Measurements from ENCODE around the gene EDARADD. TPM values are rescaled to one million over a fixed set of nuclear protein-coding genes. Genes with fewer than 3 reads are reported as not detected.
"Not testable (repeated sequence)": the region's sequence is repeated elsewhere in the genome, so short reads cannot be mapped to it uniquely, and the experiment has no call there.

Gene EDARADD
- total RNA-seq, 4 donors from 2014 or later = 0.42 to 1.2 (median 0.82) TPM

DNA sequence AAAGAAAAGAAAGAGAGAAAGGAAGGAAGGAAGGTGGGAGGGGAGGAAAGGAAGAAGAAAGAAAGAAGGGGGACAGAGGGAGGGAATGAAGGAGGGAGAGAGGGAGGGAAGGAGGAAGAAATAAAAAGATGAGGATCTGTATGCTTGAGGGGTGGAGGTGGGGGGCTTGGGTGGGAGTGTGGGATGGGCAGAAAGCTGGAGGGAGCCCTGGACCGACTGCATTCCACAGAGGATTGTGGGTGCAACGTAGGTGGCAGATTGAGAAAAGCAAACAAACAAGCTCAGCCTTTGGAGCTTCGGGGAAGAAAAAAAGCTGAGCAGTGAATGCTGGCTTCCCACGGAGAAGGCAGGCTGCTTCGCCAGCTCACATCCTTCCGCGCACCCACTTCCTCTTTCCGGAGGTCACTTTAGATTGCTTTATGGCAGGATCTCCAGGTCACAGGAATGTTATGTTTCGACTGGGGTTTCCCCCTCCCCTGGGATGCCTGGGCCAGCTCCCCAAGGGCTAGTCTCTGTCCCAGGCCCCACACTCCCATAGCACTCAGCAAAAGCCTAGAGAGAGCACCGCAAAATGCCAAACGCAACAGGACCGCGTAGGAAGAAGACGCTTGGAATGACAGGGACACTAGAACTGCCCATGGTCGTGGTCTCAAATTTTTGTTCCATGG is 109.0 kb downstream of the EDARADD start:
- Histone ChIP-seq H3K27me3 (no peaks in the 10 kb centered on the region), H3K4me1 (peaks cover 0 to 12% (median 0%) of the 10 kb centered on the region in 4 donors), H3K4me3 (peak overlapping the region; percentile 7 to 46 (median 23)), H3K27ac (peak overlapping the region in 2 of 4 donors; percentile 51 to 76), H3K9me3 (no peaks in the 10 kb centered on the region), H3K36me3 (no peaks in the 10 kb centered on the region)
- peak in 1 of 2 donors; percentile 15 for TF ChIP-seq EP300 (IDR thresholded peaks at IDR 0.05)
- no peak for TF ChIP-seq POLR2A (IDR thresholded peaks at IDR 0.05)
- DNase-seq (ENCODE audit: low spot score in 2 of 2) = peak in 1 of 2 donors; percentile 13
- WGBS, 2 donors = 7 to 11% methylated on average over 15 of the region's 15 CpGs

DNA sequence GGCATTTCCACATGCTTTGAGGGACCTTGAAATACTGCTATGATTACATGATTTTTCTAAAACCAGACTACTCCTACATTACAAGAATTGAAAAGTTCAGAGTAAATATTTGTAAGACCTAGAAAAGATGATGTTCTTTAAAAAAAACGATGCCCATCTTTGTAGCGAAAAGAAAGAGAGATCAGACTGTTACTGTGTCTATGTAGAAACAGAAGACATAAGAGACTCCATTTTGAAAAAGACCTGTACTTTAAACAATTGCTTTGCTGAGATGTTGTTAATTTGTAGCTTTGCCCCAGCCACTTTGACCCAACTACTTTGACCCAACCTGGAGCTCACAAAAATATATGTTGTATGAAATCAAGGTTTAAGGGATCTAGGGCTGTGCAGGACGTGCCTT is 110.3 kb downstream of the EDARADD start:
- not testable (repeated sequence) for H3K9me3 ChIP-seq, H3K36me3 ChIP-seq
- WGBS, 2 donors = 59 to 75% methylated on average over 3 of the region's 3 CpGs

GRCh38 chr1:236507022-236507700 is 113.1 kb downstream of the EDARADD start:
- H3K36me3 ChIP-seq = no peaks in the 10 kb centered on the region
- TF ChIP-seq POLR2A (IDR thresholded peaks at IDR 0.05) (no peak), CTCF (IDR thresholded peaks at IDR 0.05) (no peak), EP300 (IDR thresholded peaks at IDR 0.05) (no peak)
- no peaks in the 10 kb centered on the region for H3K9me3 ChIP-seq
- WGBS, 2 donors = 68 to 75% methylated on average over 5 of the region's 5 CpGs
- DNase-seq (ENCODE audit: low spot score in 2 of 2) = no peak
- no peaks in the 10 kb centered on the region for H3K27me3 ChIP-seq
- no peak overlapping the region for H3K4me3 ChIP-seq
- H3K4me1 ChIP-seq = peaks cover 0 to 12% (median 0%) of the 10 kb centered on the region in 4 donors
- no peak overlapping the region for H3K27ac ChIP-seq

More for the DNA sequence above, 110.3 kb downstream of the EDARADD start:
- H3K4me1 ChIP-seq = peaks cover 0 to 12% (median 0%) of the 10 kb centered on the region in 4 donors
- not testable (repeated sequence) for H3K27ac ChIP-seq; H3K4me3 ChIP-seq; DNase-seq (ENCODE audit: low spot score in 2 of 2); H3K27me3 ChIP-seq

DNA sequence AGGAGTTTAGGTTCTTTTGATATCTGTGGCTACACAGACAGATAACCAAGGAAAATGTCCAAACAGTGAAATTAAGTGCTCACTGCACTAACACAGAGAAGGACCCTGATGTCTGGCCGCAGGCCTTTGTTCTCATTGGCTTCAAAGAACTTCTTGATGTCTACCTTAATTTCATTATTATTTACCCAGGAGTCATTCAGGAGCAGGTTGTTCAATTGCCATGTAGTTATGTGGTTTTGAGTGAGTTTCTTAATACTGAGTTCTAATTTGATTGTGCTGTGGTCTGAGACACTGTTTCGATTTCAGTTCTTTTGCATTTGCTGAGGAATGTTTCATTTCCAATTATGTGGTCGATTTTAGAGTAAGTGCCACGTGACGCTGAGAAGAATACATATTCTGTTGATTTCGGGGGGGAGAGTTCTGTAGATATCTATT is 114.5 kb downstream of the EDARADD start:
- H3K27me3 ChIP-seq = no peaks in the 10 kb centered on the region
- H3K9me3 ChIP-seq = no peaks in the 10 kb centered on the region
- WGBS, 2 donors = 70 to 71% methylated on average over 6 of the region's 6 CpGs
- TF ChIP-seq CTCF (IDR thresholded peaks at IDR 0.05) (no peak), POLR2A (IDR thresholded peaks at IDR 0.05) (no peak), EP300 (IDR thresholded peaks at IDR 0.05) (no peak)
- no peak overlapping the region for H3K4me3 ChIP-seq
- no peak overlapping the region for H3K27ac ChIP-seq
- no peaks in the 10 kb centered on the region for H3K4me1 ChIP-seq
- H3K36me3 ChIP-seq = no peaks in the 10 kb centered on the region
- no peak for DNase-seq (ENCODE audit: low spot score in 2 of 2)

GRCh38 chr1:236509203-236509602 is 115.1 kb downstream of the EDARADD start:
- WGBS, 2 donors = 76 to 84% methylated on average over 1 of the region's 1 CpG
- no peak for DNase-seq (ENCODE audit: low spot score in 2 of 2)
- H3K4me1 ChIP-seq = no peaks in the 10 kb centered on the region
- H3K27me3 ChIP-seq = no peaks in the 10 kb centered on the region
- no peaks in the 10 kb centered on the region for H3K36me3 ChIP-seq
- H3K27ac ChIP-seq = no peak overlapping the region
- no peak overlapping the region for H3K4me3 ChIP-seq
- no peaks in the 10 kb centered on the region for H3K9me3 ChIP-seq
- TF ChIP-seq POLR2A (IDR thresholded peaks at IDR 0.05) (no peak), EP300 (IDR thresholded peaks at IDR 0.05) (no peak), CTCF (IDR thresholded peaks at IDR 0.05) (no peak)
